LNCaP clone FGC (cell line): ENCODE data around the gene SLC10A2.
"Not testable (repeated sequence)": the region's sequence is repeated elsewhere in the genome, so short reads cannot be mapped to it uniquely, and the experiment has no call there.

Experiments used
- DNase-seq: peaks from one replicate; pipeline ENCODE4 v3.0.0-alpha.2; 2011; ENCODE audit warnings: low read depth
- H3K4me3 ChIP-seq: 2 replicates; pipeline ENCODE4 v1.5.1; 2011; ENCODE audit warnings: mild to moderate bottlenecking, low read depth, low read length, control low read depth
- TF ChIP-seq, protein P1 (sequence below): IDR thresholded peaks from 2 replicates; pipeline ENCODE4 v1.5.1; 2012; ENCODE audit warnings: mild to moderate bottlenecking; ENCODE audit not compliant: control insufficient read depth, insufficient read depth; ENCODE audit errors: extremely low read depth

The SLC10A2 gene, protein sequence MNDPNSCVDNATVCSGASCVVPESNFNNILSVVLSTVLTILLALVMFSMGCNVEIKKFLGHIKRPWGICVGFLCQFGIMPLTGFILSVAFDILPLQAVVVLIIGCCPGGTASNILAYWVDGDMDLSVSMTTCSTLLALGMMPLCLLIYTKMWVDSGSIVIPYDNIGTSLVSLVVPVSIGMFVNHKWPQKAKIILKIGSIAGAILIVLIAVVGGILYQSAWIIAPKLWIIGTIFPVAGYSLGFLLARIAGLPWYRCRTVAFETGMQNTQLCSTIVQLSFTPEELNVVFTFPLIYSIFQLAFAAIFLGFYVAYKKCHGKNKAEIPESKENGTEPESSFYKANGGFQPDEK

DNA sequence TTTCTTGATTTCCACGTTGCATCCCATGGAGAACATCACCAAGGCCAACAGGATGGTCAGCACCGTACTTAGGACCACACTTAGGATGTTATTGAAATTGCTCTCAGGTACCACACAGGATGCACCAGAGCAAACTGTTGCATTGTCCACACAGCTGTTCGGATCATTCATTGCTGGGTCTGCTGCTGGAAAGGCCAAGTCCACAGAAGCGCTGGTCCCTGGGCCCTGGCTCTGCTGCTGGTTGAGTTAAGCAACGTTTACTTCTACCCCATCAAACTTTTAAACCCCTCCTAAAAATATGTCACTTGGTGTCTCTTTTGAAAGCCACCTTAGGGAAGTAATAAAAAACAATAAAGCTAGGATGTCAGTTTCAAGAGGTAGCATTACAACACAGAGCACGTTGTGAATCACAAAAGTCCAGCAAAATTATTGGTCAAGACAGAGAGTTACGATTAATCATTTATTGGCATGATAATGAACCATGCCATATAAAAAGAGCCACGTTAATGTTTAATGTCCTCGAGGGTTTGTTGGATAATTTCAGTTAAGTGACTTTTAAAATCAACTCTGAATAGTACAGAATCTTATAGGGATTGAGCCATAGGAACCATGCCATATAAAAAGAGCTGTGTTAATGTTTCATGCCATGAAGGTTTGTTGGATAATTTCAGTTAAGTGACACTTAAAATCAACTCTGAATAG, at the start of gene SLC10A2:
Gene SLC10A2 (minus strand): TSS at position 339 of the 702 bp plus-strand sequence. CDS start 168 bp downstream, at position 171.
- H3K4me3 ChIP-seq = no peak within 1 kb of the TSS
- no peak for DNase-seq
- TF ChIP-seq, protein P1, sequence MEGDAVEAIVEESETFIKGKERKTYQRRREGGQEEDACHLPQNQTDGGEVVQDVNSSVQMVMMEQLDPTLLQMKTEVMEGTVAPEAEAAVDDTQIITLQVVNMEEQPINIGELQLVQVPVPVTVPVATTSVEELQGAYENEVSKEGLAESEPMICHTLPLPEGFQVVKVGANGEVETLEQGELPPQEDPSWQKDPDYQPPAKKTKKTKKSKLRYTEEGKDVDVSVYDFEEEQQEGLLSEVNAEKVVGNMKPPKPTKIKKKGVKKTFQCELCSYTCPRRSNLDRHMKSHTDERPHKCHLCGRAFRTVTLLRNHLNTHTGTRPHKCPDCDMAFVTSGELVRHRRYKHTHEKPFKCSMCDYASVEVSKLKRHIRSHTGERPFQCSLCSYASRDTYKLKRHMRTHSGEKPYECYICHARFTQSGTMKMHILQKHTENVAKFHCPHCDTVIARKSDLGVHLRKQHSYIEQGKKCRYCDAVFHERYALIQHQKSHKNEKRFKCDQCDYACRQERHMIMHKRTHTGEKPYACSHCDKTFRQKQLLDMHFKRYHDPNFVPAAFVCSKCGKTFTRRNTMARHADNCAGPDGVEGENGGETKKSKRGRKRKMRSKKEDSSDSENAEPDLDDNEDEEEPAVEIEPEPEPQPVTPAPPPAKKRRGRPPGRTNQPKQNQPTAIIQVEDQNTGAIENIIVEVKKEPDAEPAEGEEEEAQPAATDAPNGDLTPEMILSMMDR = no peak

DNA sequence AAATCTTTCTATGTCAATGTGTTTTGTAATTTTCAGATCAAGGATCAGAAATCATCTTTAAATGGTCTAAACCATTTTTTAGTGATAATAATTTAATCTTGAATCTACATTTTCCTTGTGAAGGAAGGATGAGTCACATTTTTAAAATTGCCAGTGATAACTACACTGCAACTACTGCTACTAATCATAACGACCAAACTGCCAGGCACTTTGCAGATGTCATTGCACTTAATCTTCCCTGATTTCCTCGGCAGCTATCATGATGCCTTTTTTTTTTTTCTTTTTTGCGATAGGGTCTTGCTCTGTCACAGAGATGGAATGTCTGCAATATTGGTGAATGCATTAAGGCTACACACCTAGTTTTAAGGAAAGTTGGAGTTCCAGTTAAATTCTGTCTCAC, 41.4 kb upstream of the SLC10A2 start:
- no peak overlapping the region for H3K4me3 ChIP-seq
- TF ChIP-seq, protein P1 = no peak
- no peak for DNase-seq

DNA sequence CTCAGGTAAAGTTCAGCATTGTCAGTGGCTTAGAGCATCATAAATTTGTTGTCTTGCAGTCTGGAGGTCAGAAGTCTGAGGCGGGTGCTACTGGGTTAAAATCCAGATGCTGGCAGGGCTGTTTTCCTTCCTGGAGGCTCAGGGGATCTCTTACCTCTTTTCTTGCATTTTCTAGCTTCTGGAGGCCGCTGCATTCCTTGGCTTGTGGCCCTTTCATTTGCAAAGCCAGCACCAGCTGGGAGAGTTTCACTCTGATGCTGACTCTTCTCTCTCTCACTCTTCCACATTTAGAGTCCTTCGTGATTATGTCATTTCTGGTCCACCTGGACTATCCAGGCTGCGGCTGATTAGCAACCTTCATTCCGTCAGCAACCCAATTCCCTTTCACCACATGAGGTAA, 38.1 kb upstream of the SLC10A2 start:
- TF ChIP-seq, protein P1 = no peak
- no peak for DNase-seq
- H3K4me3 ChIP-seq = no peak overlapping the region

DNA sequence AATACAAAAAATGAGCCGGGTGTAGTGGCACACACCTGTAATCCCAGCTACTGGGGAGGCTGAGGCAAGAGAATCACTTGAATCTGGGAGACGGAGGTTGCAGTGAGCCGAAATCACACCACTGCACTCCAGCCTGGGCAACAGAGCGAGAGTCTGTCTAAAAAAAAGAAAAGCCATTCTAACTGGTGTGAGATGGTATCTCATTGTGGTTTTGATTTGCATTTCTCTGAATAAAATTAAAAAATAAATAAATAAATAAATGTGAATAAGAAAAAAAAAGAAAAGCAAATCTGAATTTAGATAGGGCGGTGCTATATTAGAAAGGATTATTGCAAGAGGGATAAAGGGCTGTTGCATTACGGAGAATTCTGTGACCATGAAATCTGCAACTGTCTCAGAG, 37.2 kb upstream of the SLC10A2 start:
- not testable (repeated sequence) for H3K4me3 ChIP-seq, DNase-seq

DNA sequence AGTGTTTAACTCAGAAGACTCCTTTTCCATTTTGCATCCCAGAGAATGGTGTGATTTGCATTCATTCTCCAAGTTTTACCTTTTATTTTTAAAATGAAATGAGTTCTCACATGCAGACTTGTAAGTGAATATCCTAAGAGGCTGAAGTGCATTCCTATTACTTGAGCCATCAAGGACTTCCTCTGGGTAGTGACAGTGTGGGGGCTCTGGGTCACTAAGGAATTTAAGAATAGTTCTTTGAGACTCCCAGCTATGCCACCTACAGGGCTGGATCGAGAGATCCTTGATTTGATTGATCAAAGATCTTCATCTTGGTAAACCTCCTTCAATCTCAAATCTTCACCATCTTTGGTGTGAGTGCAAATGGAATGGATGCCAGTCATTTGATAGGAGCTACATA, 36.3 kb upstream of the SLC10A2 start:
- no peak for DNase-seq
- H3K4me3 ChIP-seq = no peak overlapping the region
- TF ChIP-seq, protein P1 = no peak

DNA sequence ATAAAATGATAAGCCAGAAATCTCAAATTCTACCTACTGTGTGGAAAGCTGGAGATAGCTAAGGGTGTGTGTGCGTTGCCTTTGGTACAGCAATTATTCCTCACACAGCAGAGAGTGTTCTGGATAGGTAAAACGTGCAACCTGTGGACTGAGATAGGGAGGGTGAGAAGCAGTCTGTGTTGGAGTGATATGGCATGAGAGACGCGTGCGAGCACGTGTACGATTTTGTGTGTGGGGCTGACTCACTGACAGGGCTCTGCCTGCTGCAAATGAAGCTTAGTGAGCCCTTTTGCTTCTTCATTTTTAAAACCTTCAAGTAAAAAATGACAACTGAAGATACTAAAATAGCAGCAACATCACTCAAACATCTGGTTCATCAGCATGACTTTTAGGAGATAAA, 35.7 kb upstream of the SLC10A2 start:
- TF ChIP-seq, protein P1 = no peak
- H3K4me3 ChIP-seq = no peak overlapping the region
- no peak for DNase-seq

DNA sequence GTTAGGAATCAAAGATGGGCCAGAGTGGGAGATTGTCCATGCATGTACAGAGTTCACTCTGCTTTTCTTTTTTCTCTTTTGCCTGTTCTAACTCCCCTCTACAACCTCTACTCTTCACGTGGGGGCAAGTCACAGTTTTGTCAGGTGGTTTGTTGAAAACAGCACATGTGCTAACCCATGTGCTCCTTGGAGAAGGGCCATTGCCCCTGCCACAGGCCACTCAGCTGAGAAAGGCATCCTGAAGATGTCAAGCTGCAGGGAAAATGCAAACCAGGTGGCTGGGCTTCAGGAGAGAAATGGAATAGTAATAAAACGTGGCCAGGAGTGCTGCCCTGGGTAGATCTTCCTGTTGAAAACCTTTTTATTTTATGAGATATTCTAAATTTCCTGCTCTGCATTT, 35.3 kb upstream of the SLC10A2 start:
- no peak overlapping the region for H3K4me3 ChIP-seq
- DNase-seq = no peak
- TF ChIP-seq, protein P1 = no peak
